Neural progenitor cell (in vitro differentiated cells): ENCODE measurements around the gene SPATA7. TPM values are rescaled to one million over a fixed set of nuclear protein-coding genes. Genes with fewer than 3 reads are reported as not detected.

Experiments
- DNase-seq: peaks from one replicate; pipeline ENCODE4 v3.0.0-alpha.2; 2016; ENCODE audit warnings: low spot score
- H2AFZ ChIP-seq: fragments of 200-600 bp; sonication (generic); replicated peaks from 2 replicates; pipeline ENCODE4 v1.6.1; 2016; ENCODE audit warnings: antibody characterized with exemption
- H3F3A ChIP-seq: fragments of 200-600 bp; sonication (generic); 2 replicates; pipeline ENCODE4 v1.6.1; 2016; ENCODE audit warnings: antibody characterized with exemption, low read depth
- H3K27ac ChIP-seq: fragments of 200-600 bp; sonication (generic); 2 replicates; pipeline ENCODE4 v1.5.1; 2016; ENCODE audit warnings: mild to moderate bottlenecking
- H3K27me3 ChIP-seq: fragments of 200-600 bp; sonication (generic); 2 replicates; pipeline ENCODE4 v1.6.1; 2016; ENCODE audit warnings: mild to moderate bottlenecking, moderate library complexity
- H3K36me3 ChIP-seq: fragments of 200-600 bp; sonication (generic); 2 replicates; pipeline ENCODE4 v1.5.1; 2016
- H3K4me1 ChIP-seq: fragments of 200-600 bp; sonication (generic); 2 replicates; pipeline ENCODE4 v1.6.1; 2016; ENCODE audit warnings: mixed run types
- H3K4me2 ChIP-seq: fragments of 200-600 bp; sonication (generic); 2 replicates; pipeline ENCODE4 v1.6.1; 2016
- H3K4me3 ChIP-seq: fragments of 200-600 bp; sonication (generic); 2 replicates; pipeline ENCODE4 v1.5.1; 2016
- H3K79me2 ChIP-seq: fragments of 200-600 bp; sonication (generic); 2 replicates; pipeline ENCODE4 v1.6.1; 2016; ENCODE audit warnings: low read depth
- H3K9ac ChIP-seq: fragments of 200-600 bp; sonication (generic); 2 replicates; pipeline ENCODE4 v1.6.1; 2016
- H3K9me3 ChIP-seq: fragments of 200-600 bp; sonication (generic); 2 replicates; pipeline ENCODE4 v1.5.1; 2016; ENCODE audit warnings: low read depth
- H4K20me1 ChIP-seq: fragments of 200-600 bp; sonication (generic); 2 replicates; pipeline ENCODE4 v1.6.1; 2016; ENCODE audit warnings: low read depth
- H3K27ac Mint-ChIP-seq: 3 replicates; pipeline ENCODE4 v1.8.0; 2021; ENCODE audit warnings: mixed read lengths
- H3K27me3 Mint-ChIP-seq: 2 replicates; pipeline ENCODE4 v1.8.0; 2022; ENCODE audit warnings: low read depth, mild to moderate bottlenecking, inconsistent platforms, moderate library complexity, mixed read lengths; ENCODE audit not compliant: insufficient read depth
- H3K36me3 Mint-ChIP-seq: 3 replicates; pipeline ENCODE4 v1.8.0; 2021; ENCODE audit warnings: mixed read lengths
- H3K4me1 Mint-ChIP-seq: 3 replicates; pipeline ENCODE4 v1.8.0; 2021; ENCODE audit warnings: mixed read lengths
- H3K4me3 Mint-ChIP-seq: 3 replicates; pipeline ENCODE4 v1.8.0; 2021; ENCODE audit warnings: mild to moderate bottlenecking, moderate library complexity, mixed read lengths
- H3K9me3 Mint-ChIP-seq: 3 replicates; pipeline ENCODE4 v1.8.0; 2020; ENCODE audit warnings: mixed read lengths
- EZH2 ChIP-seq: fragments of 200-600 bp; sonication (generic); IDR thresholded peaks from 2 replicates; pipeline ENCODE4 v1.6.1; 2017; ENCODE audit warnings: antibody characterized with exemption, mild to moderate bottlenecking, moderate library complexity
- EZH2phosphoT487 ChIP-seq: fragments of 200-600 bp; sonication (generic); IDR thresholded peaks from 2 replicates; pipeline ENCODE4 v1.6.1; 2017; ENCODE audit warnings: antibody characterized with exemption
- total RNA-seq: library from RNA; depleted of rRNA; stranded (reverse); fragments of >200 nt; gene quantifications from 2 replicates; pipeline ENCODE4 v1.2.3, GENCODE V29; 2015; ENCODE audit warnings: low replicate concordance
- TF ChIP-seq, protein P1 (sequence below): fragments of 200-600 bp; sonication (generic); IDR thresholded peaks from 2 replicates; pipeline ENCODE4 v1.5.1; 2017; ENCODE audit warnings: antibody characterized with exemption, mild to moderate bottlenecking

SPATA7 gene
- total RNA-seq, 1 donor from 2014 or later = 39.9 TPM

DNA sequence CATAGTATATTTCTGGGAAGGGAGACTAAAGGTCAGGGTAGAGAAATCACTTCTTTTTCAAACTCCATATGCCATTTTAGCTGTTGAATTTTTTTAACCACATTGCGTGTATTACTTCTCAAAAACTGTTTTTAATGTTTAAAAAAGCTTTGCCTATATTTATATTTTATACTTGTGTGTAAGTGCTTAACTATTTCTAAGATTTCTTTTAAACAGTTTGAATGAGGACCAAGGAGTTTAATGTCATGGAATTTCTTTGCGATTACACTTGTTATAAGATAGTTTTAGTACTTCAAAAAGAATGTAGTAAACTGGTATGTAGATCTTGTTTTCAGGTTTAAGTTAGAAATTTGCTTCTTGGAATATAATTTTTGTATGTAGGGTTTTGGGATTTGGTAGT lies 7.2 kb downstream of the SPATA7 start:
- Mint-ChIP-seq H3K27ac (no peak overlapping the region), H3K36me3 (peaks cover 19% of the 10 kb centered on the region), H3K9me3 (peaks cover under 1% of the 10 kb centered on the region), H3K4me1 (no peaks in the 10 kb centered on the region), H3K27me3 (no peaks in the 10 kb centered on the region), H3K4me3 (no peak overlapping the region)
- Histone ChIP-seq H3F3A (peaks cover 4% of the 10 kb centered on the region), H3K9ac (no peak overlapping the region), H3K36me3 (peaks cover 13% of the 10 kb centered on the region), H2AFZ (no peak overlapping the region), H3K4me2 (no peak overlapping the region), H3K79me2 (peaks cover under 1% of the 10 kb centered on the region), H3K27ac (no peak overlapping the region), H4K20me1 (no peaks in the 10 kb centered on the region), H3K4me1 (no peaks in the 10 kb centered on the region), H3K9me3 (no peaks in the 10 kb centered on the region), H3K27me3 (no peaks in the 10 kb centered on the region), H3K4me3 (no peak overlapping the region)
- no peak for DNase-seq
- TF ChIP-seq EZH2 (no peak), EZH2phosphoT487 (no peak)
- TF ChIP-seq, protein P1, sequence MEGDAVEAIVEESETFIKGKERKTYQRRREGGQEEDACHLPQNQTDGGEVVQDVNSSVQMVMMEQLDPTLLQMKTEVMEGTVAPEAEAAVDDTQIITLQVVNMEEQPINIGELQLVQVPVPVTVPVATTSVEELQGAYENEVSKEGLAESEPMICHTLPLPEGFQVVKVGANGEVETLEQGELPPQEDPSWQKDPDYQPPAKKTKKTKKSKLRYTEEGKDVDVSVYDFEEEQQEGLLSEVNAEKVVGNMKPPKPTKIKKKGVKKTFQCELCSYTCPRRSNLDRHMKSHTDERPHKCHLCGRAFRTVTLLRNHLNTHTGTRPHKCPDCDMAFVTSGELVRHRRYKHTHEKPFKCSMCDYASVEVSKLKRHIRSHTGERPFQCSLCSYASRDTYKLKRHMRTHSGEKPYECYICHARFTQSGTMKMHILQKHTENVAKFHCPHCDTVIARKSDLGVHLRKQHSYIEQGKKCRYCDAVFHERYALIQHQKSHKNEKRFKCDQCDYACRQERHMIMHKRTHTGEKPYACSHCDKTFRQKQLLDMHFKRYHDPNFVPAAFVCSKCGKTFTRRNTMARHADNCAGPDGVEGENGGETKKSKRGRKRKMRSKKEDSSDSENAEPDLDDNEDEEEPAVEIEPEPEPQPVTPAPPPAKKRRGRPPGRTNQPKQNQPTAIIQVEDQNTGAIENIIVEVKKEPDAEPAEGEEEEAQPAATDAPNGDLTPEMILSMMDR = no peak

DNA sequence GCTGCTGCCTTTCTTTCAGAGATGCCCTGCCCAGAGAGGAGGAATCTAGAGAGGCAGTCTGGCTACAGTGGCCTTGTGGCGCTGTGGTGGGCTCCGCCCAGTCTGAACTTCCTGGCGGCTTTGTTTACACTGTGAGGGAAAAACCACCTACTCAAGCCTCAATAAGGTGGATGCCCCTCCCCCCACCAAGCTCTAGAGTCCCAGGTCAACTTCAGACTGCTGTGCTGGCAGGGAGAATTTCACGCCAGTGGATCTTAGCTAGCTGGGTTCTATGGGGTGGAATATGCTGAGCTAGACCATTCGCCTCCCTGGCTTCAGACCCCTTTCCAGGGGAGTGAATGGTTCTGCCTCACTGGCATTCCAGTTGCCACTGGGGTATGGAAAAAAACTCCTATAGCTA lies 25.6 kb downstream of the SPATA7 start:
- H3K79me2 ChIP-seq = no peaks in the 10 kb centered on the region
- H3K27ac Mint-ChIP-seq = no peak overlapping the region
- DNase-seq = no peak
- H3K4me1 ChIP-seq = no peaks in the 10 kb centered on the region
- no peaks in the 10 kb centered on the region for H3K27me3 ChIP-seq
- H3K27ac ChIP-seq = no peak overlapping the region
- H3K9me3 ChIP-seq = no peaks in the 10 kb centered on the region
- no peak overlapping the region for H3K9ac ChIP-seq
- H4K20me1 ChIP-seq = no peaks in the 10 kb centered on the region
- H3K4me3 ChIP-seq = no peak overlapping the region
- peaks cover 74% of the 10 kb centered on the region for H3K36me3 Mint-ChIP-seq
- H3K4me1 Mint-ChIP-seq = no peaks in the 10 kb centered on the region
- TF ChIP-seq EZH2phosphoT487 = no peak
- TF ChIP-seq, protein P1 = no peak
- no peak for TF ChIP-seq EZH2
- H3K4me3 Mint-ChIP-seq = no peak overlapping the region
- no peak overlapping the region for H3K4me2 ChIP-seq
- no peaks in the 10 kb centered on the region for H3F3A ChIP-seq
- no peak overlapping the region for H2AFZ ChIP-seq
- H3K27me3 Mint-ChIP-seq = no peaks in the 10 kb centered on the region
- peaks cover 7% of the 10 kb centered on the region for H3K36me3 ChIP-seq
- H3K9me3 Mint-ChIP-seq = peaks cover 52% of the 10 kb centered on the region

DNA sequence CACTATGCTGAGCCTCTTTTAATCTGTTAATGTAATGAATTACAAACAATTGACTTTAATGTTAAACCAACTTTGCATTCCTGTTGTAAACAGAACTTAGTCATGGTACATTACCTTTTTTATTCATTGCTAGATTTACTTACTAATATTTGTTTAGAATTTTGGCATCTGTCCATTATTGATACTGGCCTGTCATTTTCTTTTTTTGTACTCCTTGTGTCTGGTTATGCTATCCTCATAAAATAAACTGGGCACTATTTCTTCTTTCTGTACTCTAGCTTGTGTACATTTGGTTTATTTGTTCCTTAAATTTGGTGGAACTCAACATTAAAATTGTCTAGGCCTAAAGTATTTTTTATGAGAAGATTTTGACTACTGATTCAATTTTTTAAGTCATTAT lies 32.1 kb downstream of the SPATA7 start:
- no peak for TF ChIP-seq EZH2phosphoT487
- TF ChIP-seq, protein P1 = no peak
- no peak for TF ChIP-seq EZH2
- H3K36me3 Mint-ChIP-seq = peaks cover 60% of the 10 kb centered on the region
- no peaks in the 10 kb centered on the region for H3K27me3 Mint-ChIP-seq

More for the DNA sequence above, 32.1 kb downstream of the SPATA7 start:
- H3K4me3 Mint-ChIP-seq = no peak overlapping the region
- Histone ChIP-seq H3F3A (no peaks in the 10 kb centered on the region), H3K9me3 (peaks cover 12% of the 10 kb centered on the region), H3K36me3 (peaks cover 30% of the 10 kb centered on the region), H3K4me2 (no peak overlapping the region), H2AFZ (no peak overlapping the region), H3K27ac (no peak overlapping the region), H3K9ac (no peak overlapping the region), H4K20me1 (no peaks in the 10 kb centered on the region), H3K27me3 (no peaks in the 10 kb centered on the region), H3K4me1 (no peaks in the 10 kb centered on the region), H3K4me3 (no peak overlapping the region), H3K79me2 (no peaks in the 10 kb centered on the region)
- no peaks in the 10 kb centered on the region for H3K4me1 Mint-ChIP-seq
- no peak for DNase-seq
- H3K9me3 Mint-ChIP-seq = peaks cover 49% of the 10 kb centered on the region
- no peak overlapping the region for H3K27ac Mint-ChIP-seq
